HepG2 (cell line): ENCODE data around the gene SAMD8.
"Not testable (repeated sequence)": the region's sequence is repeated elsewhere in the genome, so short reads cannot be mapped to it uniquely, and the experiment has no call there.

ENCODE experiments used
- ARID2 ChIP-seq: sonication (generic); formaldehyde crosslinking; IDR thresholded peaks from 2 replicates; pipeline ENCODE4 v1.8.1; 2022; ENCODE audit warnings: mild to moderate bottlenecking, missing genetic modification reagents, borderline replicate concordance
- CEBPB ChIP-seq: IDR thresholded peaks from 2 replicates; pipeline ENCODE4 v1.6.1; 2011; ENCODE audit warnings: low read depth, low read length, improper control_type of control experiment, borderline replicate concordance
- CTCF ChIP-seq: sonication (generic); formaldehyde crosslinking; IDR thresholded peaks from 2 replicates; pipeline ENCODE4 v1.5.0; 2020; ENCODE audit warnings: mild to moderate bottlenecking, missing genetic modification reagents, moderate library complexity
- DBP ChIP-seq: sonication (generic); formaldehyde crosslinking; IDR thresholded peaks from 2 replicates; pipeline ENCODE4 v1.4.0; 2020; ENCODE audit warnings: missing genetic modification reagents; ENCODE audit errors: not compliant biosample characterization
- EZH2 ChIP-seq: conservative IDR thresholded peaks from 2 replicates; pipeline ENCODE4 v1.6.1; 2012; ENCODE audit warnings: mild to moderate bottlenecking, low read depth, low read length, moderate library complexity
- MLXIP ChIP-seq: sonication (generic); formaldehyde crosslinking; IDR thresholded peaks from 2 replicates; pipeline ENCODE4 v1.9.0; 2021; ENCODE audit warnings: missing genetic modification reagents, borderline replicate concordance
- NFE2 ChIP-seq: sonication (generic); formaldehyde crosslinking; IDR thresholded peaks from 2 replicates; pipeline ENCODE4 v1.4.0; 2020; ENCODE audit warnings: missing genetic modification reagents
- ZBTB38 ChIP-seq: sonication (generic); formaldehyde crosslinking; IDR thresholded peaks from 2 replicates; pipeline ENCODE4 v1.5.1; 2020; ENCODE audit warnings: mild to moderate bottlenecking, missing genetic modification reagents
- ZNF484 ChIP-seq: sonication (generic); formaldehyde crosslinking; IDR thresholded peaks from 2 replicates; pipeline ENCODE4 v1.5.1; 2020; ENCODE audit warnings: mild to moderate bottlenecking, low read depth, missing genetic modification reagents, borderline replicate concordance
- ZNF766 ChIP-seq: sonication (generic); formaldehyde crosslinking; IDR thresholded peaks from 2 replicates; pipeline ENCODE4 v1.5.0; 2020; ENCODE audit warnings: missing genetic modification reagents, borderline replicate concordance
- ZSCAN21 ChIP-seq: sonication (generic); formaldehyde crosslinking; IDR thresholded peaks from 2 replicates; pipeline ENCODE4 v1.8.0; 2022; ENCODE audit warnings: mild to moderate bottlenecking, missing genetic modification reagents, moderate library complexity, borderline replicate concordance
- TF ChIP-seq, protein P1 (sequence below), 2 experiments: sonication (generic) in 1 of 2; formaldehyde crosslinking in 1 of 2; IDR thresholded peaks; 2 replicates each; pipeline versions ENCODE4 v1.5.1 to v1.6.1; 2011 to 2020; ENCODE audit warnings: borderline replicate concordance in 1 of 2, low read depth in 1 of 2, low read length in 1 of 2, mild to moderate bottlenecking in 1 of 2, missing genetic modification reagents in 1 of 2, moderate library complexity in 1 of 2
- TF ChIP-seq, protein P2 (sequence below): sonication (generic); formaldehyde crosslinking; IDR thresholded peaks from 2 replicates; pipeline ENCODE4 v1.8.1; 2023; ENCODE audit warnings: missing genetic modification reagents, inconsistent platforms, borderline replicate concordance
- TF ChIP-seq, protein P3 (sequence below): sonication (generic); formaldehyde crosslinking; IDR thresholded peaks from 2 replicates; pipeline ENCODE4 v1.8.1; 2022; ENCODE audit warnings: low read depth, mild to moderate bottlenecking, missing genetic modification reagents

DNA sequence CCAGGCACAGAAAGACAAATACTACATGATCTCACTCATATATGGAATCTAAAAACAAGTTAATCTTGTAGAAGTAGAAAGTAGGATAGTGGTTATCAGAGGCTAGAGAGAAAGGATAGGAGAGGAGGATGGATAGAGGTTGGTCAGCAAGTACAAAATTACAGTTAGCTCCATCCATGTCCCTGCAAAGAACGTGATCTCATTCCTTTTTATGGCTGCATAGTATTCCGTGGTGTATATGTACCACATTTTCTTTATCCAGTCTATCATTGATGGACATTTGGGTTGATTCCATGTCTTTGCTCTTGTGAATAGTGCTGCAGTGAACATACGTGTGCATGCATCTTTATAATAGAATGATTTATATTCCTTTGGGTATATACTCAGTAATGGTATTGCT, 22.2 kb downstream of the SAMD8 start:
- TF ChIP-seq CTCF; DBP; CEBPB; ZBTB38 (CRISPR knock-in tag); ZNF484 (CRISPR knock-in tag); MLXIP (CRISPR knock-in tag); ZSCAN21 (CRISPR knock-in tag); EZH2; ARID2 (CRISPR knock-in tag); NFE2; ZNF766: not testable (repeated sequence)
- TF ChIP-seq, protein P1, sequence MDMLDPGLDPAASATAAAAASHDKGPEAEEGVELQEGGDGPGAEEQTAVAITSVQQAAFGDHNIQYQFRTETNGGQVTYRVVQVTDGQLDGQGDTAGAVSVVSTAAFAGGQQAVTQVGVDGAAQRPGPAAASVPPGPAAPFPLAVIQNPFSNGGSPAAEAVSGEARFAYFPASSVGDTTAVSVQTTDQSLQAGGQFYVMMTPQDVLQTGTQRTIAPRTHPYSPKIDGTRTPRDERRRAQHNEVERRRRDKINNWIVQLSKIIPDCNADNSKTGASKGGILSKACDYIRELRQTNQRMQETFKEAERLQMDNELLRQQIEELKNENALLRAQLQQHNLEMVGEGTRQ (IDR thresholded peaks at IDR 0.05; ENCODE audit: low read depth, low read length): not testable (repeated sequence)
- TF ChIP-seq, protein P1 (CRISPR knock-in tag; IDR thresholded peaks at IDR 0.05; ENCODE audit: borderline replicate concordance): not testable (repeated sequence)
- TF ChIP-seq, protein P2, sequence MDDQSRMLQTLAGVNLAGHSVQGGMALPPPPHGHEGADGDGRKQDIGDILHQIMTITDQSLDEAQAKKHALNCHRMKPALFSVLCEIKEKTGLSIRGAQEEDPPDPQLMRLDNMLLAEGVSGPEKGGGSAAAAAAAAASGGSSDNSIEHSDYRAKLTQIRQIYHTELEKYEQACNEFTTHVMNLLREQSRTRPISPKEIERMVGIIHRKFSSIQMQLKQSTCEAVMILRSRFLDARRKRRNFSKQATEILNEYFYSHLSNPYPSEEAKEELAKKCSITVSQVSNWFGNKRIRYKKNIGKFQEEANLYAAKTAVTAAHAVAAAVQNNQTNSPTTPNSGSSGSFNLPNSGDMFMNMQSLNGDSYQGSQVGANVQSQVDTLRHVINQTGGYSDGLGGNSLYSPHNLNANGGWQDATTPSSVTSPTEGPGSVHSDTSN (CRISPR knock-in tag): not testable (repeated sequence)
- TF ChIP-seq, protein P3, sequence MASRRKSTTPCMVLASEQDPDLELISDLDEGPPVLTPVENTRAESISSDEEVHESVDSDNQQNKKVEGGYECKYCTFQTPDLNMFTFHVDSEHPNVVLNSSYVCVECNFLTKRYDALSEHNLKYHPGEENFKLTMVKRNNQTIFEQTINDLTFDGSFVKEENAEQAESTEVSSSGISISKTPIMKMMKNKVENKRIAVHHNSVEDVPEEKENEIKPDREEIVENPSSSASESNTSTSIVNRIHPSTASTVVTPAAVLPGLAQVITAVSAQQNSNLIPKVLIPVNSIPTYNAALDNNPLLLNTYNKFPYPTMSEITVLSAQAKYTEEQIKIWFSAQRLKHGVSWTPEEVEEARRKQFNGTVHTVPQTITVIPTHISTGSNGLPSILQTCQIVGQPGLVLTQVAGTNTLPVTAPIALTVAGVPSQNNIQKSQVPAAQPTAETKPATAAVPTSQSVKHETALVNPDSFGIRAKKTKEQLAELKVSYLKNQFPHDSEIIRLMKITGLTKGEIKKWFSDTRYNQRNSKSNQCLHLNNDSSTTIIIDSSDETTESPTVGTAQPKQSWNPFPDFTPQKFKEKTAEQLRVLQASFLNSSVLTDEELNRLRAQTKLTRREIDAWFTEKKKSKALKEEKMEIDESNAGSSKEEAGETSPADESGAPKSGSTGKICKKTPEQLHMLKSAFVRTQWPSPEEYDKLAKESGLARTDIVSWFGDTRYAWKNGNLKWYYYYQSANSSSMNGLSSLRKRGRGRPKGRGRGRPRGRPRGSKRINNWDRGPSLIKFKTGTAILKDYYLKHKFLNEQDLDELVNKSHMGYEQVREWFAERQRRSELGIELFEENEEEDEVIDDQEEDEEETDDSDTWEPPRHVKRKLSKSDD: not testable (repeated sequence)
